ENCODE results near the gene SYTL3. TPM values are rescaled to one million over a fixed set of nuclear protein-coding genes. Genes with fewer than 3 reads are reported as not detected.

Gene SYTL3
- total RNA-seq, 5 donors from 2014 or later (not counting 1 experiment from before 2014, with no cell fraction given), result 14.4 to 45.6 (median 22.9) TPM

DNA sequence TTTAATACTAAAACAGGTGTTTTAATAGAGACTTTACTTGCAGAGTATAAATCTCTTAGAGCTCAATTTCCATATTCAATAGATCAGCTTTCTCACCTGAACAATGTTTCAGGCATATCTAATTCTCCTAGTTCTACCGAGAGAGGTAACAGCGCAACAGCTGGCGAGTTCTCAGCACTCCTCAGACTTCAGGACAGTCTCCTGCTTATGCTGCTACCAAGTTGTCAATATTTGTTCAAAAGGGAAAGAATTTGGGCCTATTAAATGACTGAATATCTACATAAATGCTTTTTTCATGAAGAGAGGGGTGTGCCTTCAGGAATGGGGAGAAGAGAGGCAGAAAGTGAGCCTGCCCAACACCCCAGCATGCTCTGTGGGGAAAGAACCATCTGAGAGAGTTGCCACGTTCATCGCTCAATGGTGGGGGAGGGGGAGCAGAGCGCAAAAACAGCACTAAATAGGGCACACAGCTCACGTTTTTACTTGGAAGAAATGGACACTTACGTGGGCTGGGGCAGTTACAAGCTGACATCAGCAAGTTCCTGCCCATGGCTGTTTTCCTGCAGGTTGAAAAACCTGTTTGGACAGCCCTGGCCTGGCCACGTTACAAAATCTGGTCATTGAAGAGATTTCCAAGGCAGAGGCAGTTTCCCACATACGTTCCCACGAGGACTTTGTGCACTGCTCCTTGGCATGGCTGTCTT, 131.3 kb downstream of the SYTL3 start:
- no peaks in the 10 kb centered on the region for H3K9me3 Mint-ChIP-seq
- no peaks in the 10 kb centered on the region for H3K27me3 Mint-ChIP-seq
- WGBS (ENCODE audit: insufficient coverage), result 93% methylated on average over 6 of the region's 11 CpGs
- Histone ChIP-seq H3K9me3 (no peaks in the 10 kb centered on the region), H3K27ac (ENCODE audit: low read length) (no peak overlapping the region), H3K4me1 (ENCODE audit: control insufficient read depth in 1 of 2, extremely low read depth in 1 of 2, insufficient read depth in 2 of 2, low read length in 2 of 2) (peaks cover 0 to 14% of the 10 kb centered on the region in 2 experiments), H3K4me3 (ENCODE audit: control insufficient read depth in 1 of 2, extremely low read depth in 1 of 2, low read length in 1 of 2) (no peak overlapping the region), H3K27me3 (replicated peaks in 1 of 2; ENCODE audit: control insufficient read depth in 2 of 2, extremely low read depth in 1 of 2, insufficient read depth in 2 of 2, low read length in 1 of 2) (no peaks in the 10 kb centered on the region), H3K36me3 (ENCODE audit: control insufficient read depth in 2 of 2, extremely low read depth in 1 of 2, insufficient read depth in 1 of 2, low read length in 1 of 2) (peaks cover 21 to 92% of the 10 kb centered on the region in 2 donors)
- peak overlapping the region in 1 of 3 donors; percentile 12 for H3K4me3 Mint-ChIP-seq
- peak overlapping the region in 1 of 2 donors; percentile 61 for H3K27ac Mint-ChIP-seq
- peaks cover 75% of the 10 kb centered on the region for H3K36me3 Mint-ChIP-seq
- ChIA-PET POLR2A (interaction anchor here (0.5 to 1.0 kb wide), 6 partner anchors 12 to 151 kb away, joined by 3 to 10 read pairs (median 4); no protein-coding TSS in a partner anchor), CTCF (interaction anchor here in 1 of 2 donors (0.8 to 1.9 kb wide), 2 partner anchors 192 to 228 kb away, joined by 3 to 8 read pairs; no protein-coding TSS in a partner anchor)
- H3K4me1 Mint-ChIP-seq, result peaks cover 44 to 58% (median 52%) of the 10 kb centered on the region in 3 donors
- ATAC-seq (replicated peaks in 1 of 4), result no peak
- no peak for DNase-seq

DNA sequence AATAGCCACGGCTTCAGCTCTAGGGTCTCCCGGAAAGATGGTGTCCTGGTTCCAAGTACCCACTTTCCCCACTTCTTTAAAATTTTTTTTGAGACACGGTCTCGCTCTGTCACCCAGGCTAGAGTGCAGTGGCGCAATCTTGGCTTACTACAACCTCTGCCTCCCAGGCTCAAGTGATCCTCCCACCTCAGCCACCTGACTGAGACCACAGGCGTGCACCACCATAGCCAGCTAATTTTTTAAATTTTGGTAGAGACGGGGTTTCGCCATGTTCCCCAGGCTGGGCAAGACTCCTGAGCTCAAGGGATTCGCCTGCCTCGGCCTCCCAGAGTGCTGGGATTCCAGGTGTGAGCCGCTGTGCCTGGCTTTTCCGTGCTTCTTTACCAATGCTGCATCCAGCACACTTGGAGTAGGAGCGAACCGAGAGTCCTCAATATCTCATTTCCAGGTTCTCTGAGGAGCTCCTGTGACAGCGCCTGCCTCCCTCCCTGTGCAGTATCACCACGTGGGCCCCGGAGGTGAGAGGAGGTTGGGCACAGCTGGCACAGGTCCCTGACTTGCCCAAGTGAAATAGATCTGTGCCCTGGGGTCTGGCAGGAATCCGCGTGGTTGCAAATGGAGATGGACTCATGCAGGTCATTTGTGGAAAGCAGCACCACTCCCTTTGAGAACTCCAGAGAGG, 132.0 kb downstream of the SYTL3 start:
- ChIA-PET CTCF (no interaction called here), POLR2A (interaction anchor here in 1 of 2 donors (0.6 kb wide), 1 partner anchor 56 kb away, joined by 3 read pairs; no protein-coding TSS in a partner anchor)
- Mint-ChIP-seq H3K27me3 (no peaks in the 10 kb centered on the region), H3K4me1 (peaks cover 47 to 60% (median 54%) of the 10 kb centered on the region in 3 donors), H3K4me3 (peak overlapping the region in 1 of 3 donors; percentile 44), H3K36me3 (peaks cover 76% of the 10 kb centered on the region), H3K9me3 (no peaks in the 10 kb centered on the region), H3K27ac (peak overlapping the region; percentile 28 to 67)
- ATAC-seq (replicated peaks in 1 of 4) (no peak), DNase-seq (no peak)
- Histone ChIP-seq H3K27me3 (replicated peaks in 1 of 2; ENCODE audit: control insufficient read depth in 2 of 2, extremely low read depth in 1 of 2, insufficient read depth in 2 of 2, low read length in 1 of 2) (no peaks in the 10 kb centered on the region), H3K36me3 (ENCODE audit: control insufficient read depth in 2 of 2, extremely low read depth in 1 of 2, insufficient read depth in 1 of 2, low read length in 1 of 2) (peaks cover 17 to 92% of the 10 kb centered on the region in 2 donors), H3K9me3 (no peaks in the 10 kb centered on the region), H3K4me1 (ENCODE audit: control insufficient read depth in 1 of 2, extremely low read depth in 1 of 2, insufficient read depth in 2 of 2, low read length in 2 of 2) (peaks cover 0 to 14% of the 10 kb centered on the region in 2 experiments), H3K4me3 (ENCODE audit: control insufficient read depth in 1 of 2, extremely low read depth in 1 of 2, low read length in 1 of 2) (no peak overlapping the region), H3K27ac (ENCODE audit: low read length) (no peak overlapping the region)
- 97% methylated on average over 15 of the region's 19 CpGs for WGBS (ENCODE audit: insufficient coverage)

DNA sequence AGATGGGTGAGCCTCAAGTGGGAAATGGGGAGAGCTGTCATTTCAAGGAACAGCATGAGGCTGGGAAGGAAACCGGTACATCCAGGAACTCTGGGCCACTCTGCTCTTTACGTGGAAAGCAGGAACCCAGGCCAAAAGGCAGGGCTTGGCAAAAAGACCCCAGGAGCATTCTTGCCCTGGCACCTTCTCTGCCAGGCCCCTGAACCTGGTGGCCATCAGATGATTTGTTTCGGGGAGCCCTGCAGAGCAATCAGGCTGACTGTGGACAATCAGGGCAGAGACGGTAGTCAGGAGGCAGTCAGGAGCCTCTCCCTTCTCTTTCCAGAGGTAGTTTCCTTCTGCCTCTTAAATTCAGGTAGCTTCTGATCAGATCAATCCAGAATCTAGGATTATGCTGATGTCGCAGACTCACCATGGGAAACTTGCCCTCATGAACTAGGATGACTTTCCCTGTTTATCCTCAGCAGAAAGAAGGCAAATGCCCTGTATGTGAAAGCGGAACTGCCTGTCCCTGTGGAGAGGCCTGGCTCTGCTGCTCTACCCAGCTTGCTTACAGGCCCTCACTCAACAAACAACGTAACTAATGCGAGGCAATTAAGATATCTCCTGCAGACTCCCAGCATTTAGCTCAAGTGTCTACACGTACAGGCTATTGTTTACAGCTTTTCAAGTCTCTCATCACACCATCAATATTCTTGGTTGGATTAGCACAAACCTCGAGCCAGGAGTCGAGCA, 132.7 kb downstream of the SYTL3 start:
- peak overlapping the region; percentile 67 to 69 for H3K27ac Mint-ChIP-seq
- DNase-seq, result no peak
- WGBS (ENCODE audit: insufficient coverage), result 98% methylated on average over 6 of the region's 11 CpGs
- Histone ChIP-seq H3K27ac (ENCODE audit: low read length) (no peak overlapping the region), H3K4me1 (ENCODE audit: control insufficient read depth in 1 of 2, extremely low read depth in 1 of 2, insufficient read depth in 2 of 2, low read length in 2 of 2) (peaks cover 0 to 11% of the 10 kb centered on the region in 2 experiments), H3K27me3 (replicated peaks in 1 of 2; ENCODE audit: control insufficient read depth in 2 of 2, extremely low read depth in 1 of 2, insufficient read depth in 2 of 2, low read length in 1 of 2) (no peaks in the 10 kb centered on the region), H3K4me3 (ENCODE audit: control insufficient read depth in 1 of 2, extremely low read depth in 1 of 2, low read length in 1 of 2) (no peak overlapping the region), H3K36me3 (ENCODE audit: control insufficient read depth in 2 of 2, extremely low read depth in 1 of 2, insufficient read depth in 1 of 2, low read length in 1 of 2) (peaks cover 20 to 93% of the 10 kb centered on the region in 2 donors), H3K9me3 (no peaks in the 10 kb centered on the region)
- H3K27me3 Mint-ChIP-seq, result no peaks in the 10 kb centered on the region
- no peak for ATAC-seq (replicated peaks in 1 of 4)
- ChIA-PET POLR2A (interaction anchor here (0.5 to 1.3 kb wide), 4 partner anchors 9 to 584 kb away, joined by 4 to 7 read pairs (median 4); no protein-coding TSS in a partner anchor), CTCF (interaction anchor here in 1 of 2 donors (0.6 kb wide), 1 partner anchor 15 kb away, joined by 3 read pairs; no protein-coding TSS in a partner anchor)
- peaks cover 43 to 57% (median 53%) of the 10 kb centered on the region in 3 donors for H3K4me1 Mint-ChIP-seq
- peak overlapping the region in 1 of 3 donors; percentile 44 for H3K4me3 Mint-ChIP-seq
- H3K9me3 Mint-ChIP-seq, result no peaks in the 10 kb centered on the region
- peaks cover 75% of the 10 kb centered on the region for H3K36me3 Mint-ChIP-seq

DNA sequence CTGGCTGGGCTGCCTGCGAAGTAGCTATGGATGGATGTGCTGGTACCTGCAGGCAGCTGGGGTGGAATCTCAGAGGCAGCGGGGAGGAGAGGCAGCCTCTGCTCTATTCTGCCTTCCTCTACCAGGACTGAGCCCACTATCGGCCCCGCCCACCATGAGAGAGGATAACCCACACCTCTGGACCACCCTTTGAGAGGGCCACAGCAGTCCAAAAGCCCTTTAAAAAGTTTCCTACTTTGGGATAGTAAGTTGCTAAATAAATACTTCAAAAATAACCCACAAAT, 133.3 kb downstream of the SYTL3 start:
- ATAC-seq (replicated peaks in 1 of 4) (no peak), DNase-seq (no peak)
- peak overlapping the region in 1 of 2 donors; percentile 11 for H3K27ac Mint-ChIP-seq
- no peaks in the 10 kb centered on the region for H3K9me3 Mint-ChIP-seq
- peaks cover 75% of the 10 kb centered on the region for H3K36me3 Mint-ChIP-seq
- H3K4me1 Mint-ChIP-seq, result peaks cover 43 to 54% (median 54%) of the 10 kb centered on the region in 3 donors
- peaks cover 0 to 13% of the 10 kb centered on the region in 2 experiments for H3K4me1 ChIP-seq (ENCODE audit: control insufficient read depth in 1 of 2, extremely low read depth in 1 of 2, insufficient read depth in 2 of 2, low read length in 2 of 2)
- H3K27me3 ChIP-seq (replicated peaks in 1 of 2; ENCODE audit: control insufficient read depth in 2 of 2, extremely low read depth in 1 of 2, insufficient read depth in 2 of 2, low read length in 1 of 2), result no peaks in the 10 kb centered on the region
- H3K4me3 ChIP-seq (ENCODE audit: control insufficient read depth in 1 of 2, extremely low read depth in 1 of 2, low read length in 1 of 2), result no peak overlapping the region
- ChIA-PET CTCF (interaction anchor here in 1 of 2 donors (0.6 kb wide), 1 partner anchor 14 kb away, joined by 3 read pairs; no protein-coding TSS in a partner anchor), POLR2A (interaction anchor here (0.6 to 1.3 kb wide), 2 partner anchors 10 to 585 kb away, joined by 4 to 5 read pairs; no protein-coding TSS in a partner anchor)
- H3K27me3 Mint-ChIP-seq, result no peaks in the 10 kb centered on the region
- H3K4me3 Mint-ChIP-seq, result no peak overlapping the region
- no peak overlapping the region for H3K27ac ChIP-seq (ENCODE audit: low read length)
- WGBS (ENCODE audit: insufficient coverage), result 100% methylated on average over 1 of the region's 4 CpGs
- peaks cover 21 to 93% of the 10 kb centered on the region in 2 donors for H3K36me3 ChIP-seq (ENCODE audit: control insufficient read depth in 2 of 2, extremely low read depth in 1 of 2, insufficient read depth in 1 of 2, low read length in 1 of 2)
- H3K9me3 ChIP-seq, result no peaks in the 10 kb centered on the region

DNA sequence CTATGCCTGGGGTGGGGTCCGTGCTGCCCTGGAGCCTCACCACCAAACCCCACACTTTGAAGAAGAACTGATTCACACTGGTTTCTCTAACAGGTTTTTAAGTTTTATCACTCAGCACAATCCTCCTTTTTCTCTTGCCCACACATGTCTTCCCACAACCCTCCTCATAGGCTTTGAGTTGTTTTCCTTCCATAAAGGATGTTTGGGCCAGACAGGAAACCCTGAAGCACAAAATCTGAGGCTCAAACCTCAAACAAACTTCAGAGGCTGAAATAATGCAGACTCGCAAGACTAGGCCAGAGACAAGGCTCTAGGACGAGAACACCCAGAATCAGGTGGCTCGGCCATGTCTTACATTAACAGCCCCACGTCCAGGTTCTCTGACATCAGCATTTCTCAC, 134.0 kb downstream of the SYTL3 start:
- Mint-ChIP-seq H3K9me3 (no peaks in the 10 kb centered on the region), H3K27me3 (no peaks in the 10 kb centered on the region), H3K27ac (peak overlapping the region; percentile 19 to 69), H3K36me3 (peaks cover 73% of the 10 kb centered on the region), H3K4me1 (peaks cover 44 to 56% (median 51%) of the 10 kb centered on the region in 3 donors), H3K4me3 (peak overlapping the region in 1 of 3 donors; percentile 8)
- ChIA-PET CTCF (interaction anchor here in 1 of 2 donors (0.6 kb wide), 1 partner anchor 233 kb away, joined by 3 read pairs; no protein-coding TSS in a partner anchor), POLR2A (no interaction called here)
- WGBS (ENCODE audit: insufficient coverage), result 81% methylated on average over 3 of the region's 5 CpGs
- Histone ChIP-seq H3K4me1 (ENCODE audit: control insufficient read depth in 1 of 2, extremely low read depth in 1 of 2, insufficient read depth in 2 of 2, low read length in 2 of 2) (peaks cover 2 to 17% of the 10 kb centered on the region in 2 experiments), H3K27me3 (replicated peaks in 1 of 2; ENCODE audit: control insufficient read depth in 2 of 2, extremely low read depth in 1 of 2, insufficient read depth in 2 of 2, low read length in 1 of 2) (no peaks in the 10 kb centered on the region), H3K27ac (ENCODE audit: low read length) (no peak overlapping the region), H3K4me3 (ENCODE audit: control insufficient read depth in 1 of 2, extremely low read depth in 1 of 2, low read length in 1 of 2) (no peak overlapping the region), H3K9me3 (no peaks in the 10 kb centered on the region), H3K36me3 (ENCODE audit: control insufficient read depth in 2 of 2, extremely low read depth in 1 of 2, insufficient read depth in 1 of 2, low read length in 1 of 2) (peaks cover 21 to 93% of the 10 kb centered on the region in 2 donors)
- ATAC-seq (replicated peaks in 1 of 4), result no peak
- no peak for DNase-seq

DNA sequence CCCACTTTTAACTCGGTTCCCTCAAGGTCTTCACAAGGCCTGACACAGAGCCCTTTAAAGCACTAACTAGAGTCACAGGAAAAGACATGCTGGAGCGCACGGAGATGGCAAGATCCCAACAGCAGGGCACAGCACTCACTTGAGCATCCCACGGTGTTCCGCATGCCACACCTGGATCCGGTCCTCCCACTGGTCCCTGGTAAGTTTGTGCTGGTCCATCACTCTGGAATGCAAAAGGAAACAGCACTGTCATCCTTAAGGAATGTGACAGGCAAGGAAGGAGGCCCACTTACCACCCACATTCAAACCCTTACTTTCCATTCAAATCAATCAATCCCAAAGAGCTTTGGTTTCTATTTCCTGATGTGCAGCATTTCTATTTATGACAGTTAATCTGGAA, 134.7 kb downstream of the SYTL3 start:
- Histone ChIP-seq H3K4me3 (ENCODE audit: control insufficient read depth in 1 of 2, extremely low read depth in 1 of 2, low read length in 1 of 2) (no peak overlapping the region), H3K27me3 (replicated peaks in 1 of 2; ENCODE audit: control insufficient read depth in 2 of 2, extremely low read depth in 1 of 2, insufficient read depth in 2 of 2, low read length in 1 of 2) (no peaks in the 10 kb centered on the region), H3K9me3 (no peaks in the 10 kb centered on the region), H3K36me3 (ENCODE audit: control insufficient read depth in 2 of 2, extremely low read depth in 1 of 2, insufficient read depth in 1 of 2, low read length in 1 of 2) (peaks cover 21 to 90% of the 10 kb centered on the region in 2 donors), H3K4me1 (ENCODE audit: control insufficient read depth in 1 of 2, extremely low read depth in 1 of 2, insufficient read depth in 2 of 2, low read length in 2 of 2) (peaks cover 5 to 24% of the 10 kb centered on the region in 2 experiments), H3K27ac (ENCODE audit: low read length) (no peak overlapping the region)
- no peak overlapping the region for H3K27ac Mint-ChIP-seq
- ChIA-PET CTCF (no interaction called here), POLR2A (interaction anchor here (0.6 to 0.9 kb wide), 3 partner anchors 19 to 183 kb away, joined by 3 read pairs; no protein-coding TSS in a partner anchor)
- no peak for ATAC-seq (replicated peaks in 1 of 4)
- peaks cover 74% of the 10 kb centered on the region for H3K36me3 Mint-ChIP-seq
- H3K9me3 Mint-ChIP-seq, result no peaks in the 10 kb centered on the region
- peaks cover 46 to 58% (median 58%) of the 10 kb centered on the region in 3 donors for H3K4me1 Mint-ChIP-seq
- WGBS (ENCODE audit: insufficient coverage), result 93% methylated on average over 4 of the region's 6 CpGs
- no peaks in the 10 kb centered on the region for H3K27me3 Mint-ChIP-seq
- H3K4me3 Mint-ChIP-seq, result peak overlapping the region in 1 of 3 donors; percentile 8
- no peak for DNase-seq

Data from T-cell (primary cell).